Forelimb muscle (tissue), 1 donor: ENCODE results near the gene PAX4. TPM values are rescaled to one million over a fixed set of nuclear protein-coding genes. Genes with fewer than 3 reads are reported as not detected.
A peak's percentile ranks its signal among the peaks of the same experiment; 100 is the strongest.

Experiments
- DNase-seq: peaks from one replicate; pipeline ENCODE4 v3.0.0-alpha.2; 2013; ENCODE audit warnings: low read depth
- polyA plus RNA-seq: library from polyadenylated mRNA; unstranded; fragments of 120-200 nt; gene quantifications from one replicate; pipeline ENCODE4 v1.2.1, GENCODE V29; 2013; ENCODE audit not compliant: insufficient read length

PAX4 gene
- not detected for polyA plus RNA-seq

GRCh38 chr7:127618042-127618441, at the start of gene PAX4:
TSS of gene PAX4 (minus strand) at chr7:127618142. CDS start at chr7:127615928, 2,214 bp downstream.
- DNase-seq = no peak

- DNase-seq = no peak
Measured at GRCh38 chr7:127667017-127667670, 49.2 kb upstream of the PAX4 start.

GRCh38 chr7:127666602-127667001, 48.7 kb upstream of the PAX4 start:
- DNase-seq = no peak

GRCh38 chr7:127665922-127666321, 48.0 kb upstream of the PAX4 start:
- DNase-seq = no peak

- no peak for DNase-seq
Measured at GRCh38 chr7:127658970-127659630, 41.2 kb upstream of the PAX4 start.

GRCh38 chr7:127657500-127657899, 39.6 kb upstream of the PAX4 start:
- no peak for DNase-seq

GRCh38 chr7:127655720-127656119, 37.8 kb upstream of the PAX4 start:
- DNase-seq = no peak

- DNase-seq = no peak
Measured at GRCh38 chr7:127654404-127655394, 36.8 kb upstream of the PAX4 start.

- DNase-seq = no peak
Measured at GRCh38 chr7:127653396-127653795, 35.5 kb upstream of the PAX4 start.

- no peak for DNase-seq
Measured at GRCh38 chr7:127652333-127653248, 34.6 kb upstream of the PAX4 start.

GRCh38 chr7:127651556-127652332, 33.8 kb upstream of the PAX4 start, which contains the start of gene SND1:
TSS of gene SND1 (plus strand) at chr7:127652194. CDS start at chr7:127652374, 180 bp downstream.
- peak; percentile 97 for DNase-seq

GRCh38 chr7:127650847-127651555, 33.1 kb upstream of the PAX4 start:
- DNase-seq = no peak

GRCh38 chr7:127648986-127649385, 31.0 kb upstream of the PAX4 start:
- DNase-seq = no peak

- no peak for DNase-seq
Measured at GRCh38 chr7:127647636-127648035, 29.7 kb upstream of the PAX4 start.

GRCh38 chr7:127644484-127644883, 26.5 kb upstream of the PAX4 start:
- DNase-seq = no peak

- DNase-seq = no peak
Measured at GRCh38 chr7:127638197-127638596, 20.3 kb upstream of the PAX4 start.

GRCh38 chr7:127635659-127636285, 17.8 kb upstream of the PAX4 start:
- DNase-seq = no peak

- no peak for DNase-seq
Measured at GRCh38 chr7:127632276-127632910, 14.5 kb upstream of the PAX4 start.
